ENCODE data around the gene POC1A.

DNA sequence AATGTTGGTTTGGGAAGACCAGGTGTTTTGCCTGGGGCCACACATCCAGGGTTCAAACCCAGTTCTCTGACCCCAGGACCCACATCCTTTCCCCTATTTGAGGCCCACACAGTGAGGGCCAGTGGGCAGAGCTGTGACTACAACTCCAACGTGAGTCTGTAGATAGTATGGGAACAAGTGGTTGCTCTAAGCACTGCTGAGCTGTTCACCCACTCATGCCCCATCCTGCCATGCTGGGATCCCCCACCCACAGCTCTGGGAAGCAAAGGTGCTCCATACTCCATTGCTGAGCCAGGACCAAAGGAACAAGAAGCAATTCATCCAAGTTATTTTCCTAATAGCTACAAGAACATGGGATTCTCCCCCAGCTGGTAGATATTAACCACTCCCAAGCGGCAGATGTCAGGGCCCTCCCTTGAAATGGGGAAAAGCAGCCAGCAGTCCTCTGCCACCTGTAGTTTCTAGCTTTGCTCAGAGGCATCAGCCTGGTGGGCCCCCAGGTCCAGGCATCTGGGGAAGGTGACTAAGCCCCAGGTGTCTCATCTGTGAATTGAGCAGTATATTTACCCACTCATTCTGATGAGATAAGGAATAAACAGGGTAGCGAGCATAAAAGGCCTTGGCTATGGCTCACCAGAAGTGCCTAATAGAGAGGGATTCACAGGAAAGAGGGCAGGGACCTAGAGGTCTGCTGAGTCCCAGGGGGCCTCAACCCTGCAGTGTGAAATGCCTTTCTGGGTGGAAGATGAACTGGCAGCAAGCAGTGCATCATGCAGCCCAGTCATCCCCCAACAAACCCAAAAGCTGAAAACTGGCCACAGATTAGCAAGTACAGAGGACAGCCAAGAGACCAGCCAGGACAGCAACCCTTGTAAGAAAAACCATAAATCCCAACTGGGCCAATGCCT lies 33.4 kb downstream of the POC1A start:
- no peak for TF ChIP-seq EZH2 (IDR thresholded peaks at IDR 0.05; ENCODE audit: borderline replicate concordance, insufficient read depth, low read depth, low read length, poor library complexity, severe bottlenecking)
- TF ChIP-seq, protein P1, sequence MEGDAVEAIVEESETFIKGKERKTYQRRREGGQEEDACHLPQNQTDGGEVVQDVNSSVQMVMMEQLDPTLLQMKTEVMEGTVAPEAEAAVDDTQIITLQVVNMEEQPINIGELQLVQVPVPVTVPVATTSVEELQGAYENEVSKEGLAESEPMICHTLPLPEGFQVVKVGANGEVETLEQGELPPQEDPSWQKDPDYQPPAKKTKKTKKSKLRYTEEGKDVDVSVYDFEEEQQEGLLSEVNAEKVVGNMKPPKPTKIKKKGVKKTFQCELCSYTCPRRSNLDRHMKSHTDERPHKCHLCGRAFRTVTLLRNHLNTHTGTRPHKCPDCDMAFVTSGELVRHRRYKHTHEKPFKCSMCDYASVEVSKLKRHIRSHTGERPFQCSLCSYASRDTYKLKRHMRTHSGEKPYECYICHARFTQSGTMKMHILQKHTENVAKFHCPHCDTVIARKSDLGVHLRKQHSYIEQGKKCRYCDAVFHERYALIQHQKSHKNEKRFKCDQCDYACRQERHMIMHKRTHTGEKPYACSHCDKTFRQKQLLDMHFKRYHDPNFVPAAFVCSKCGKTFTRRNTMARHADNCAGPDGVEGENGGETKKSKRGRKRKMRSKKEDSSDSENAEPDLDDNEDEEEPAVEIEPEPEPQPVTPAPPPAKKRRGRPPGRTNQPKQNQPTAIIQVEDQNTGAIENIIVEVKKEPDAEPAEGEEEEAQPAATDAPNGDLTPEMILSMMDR (IDR thresholded peaks at IDR 0.05), result no peak
